HepG2 (cell line): Measurements from ENCODE around the gene FRS2. TPM values are rescaled to one million over a fixed set of nuclear protein-coding genes. Genes with fewer than 3 reads are reported as not detected.

Experiments
- ATAC-seq: fragments of 200-7000 bp; cut with Tn5 transposase; 3 replicates; pipeline ENCODE4 v1.9.1; 2020; ENCODE audit warnings: mild to moderate bottlenecking, moderate library complexity
- BruUV-seq: library from RNA; stranded (reverse); fragments of 400-500 nt; replicated peaks from 2 replicates; lab custom pipeline; 2021; lab: Mats Ljungman, UMichigan
- CTCF ChIA-PET: fragments of 300-600 bp; formaldehyde crosslinking; extraction: SDS; loops from one replicate; lab custom pipeline; 2021; ENCODE audit warnings: low total read pairs, inconsistent platforms, low intra/inter-chr PET ratio; lab: Yijun Ruan, JAX
- POLR2A ChIA-PET: fragments of 350-600 bp; sonication (Branson Sonifier 250); formaldehyde crosslinking; loops from one replicate; lab custom pipeline; 2020; ENCODE audit warnings: antibody characterized with exemption, inconsistent platforms; lab: Yijun Ruan, JAX
- DNase-seq: peaks from one replicate; pipeline ENCODE4 v3.0.0-alpha.2; 2015; ENCODE audit warnings: low spot score
- FAIRE-seq: peaks from 3 replicates; lab custom pipeline; 2011; peaks lifted over from hg19 to GRCh38; lab: Jason Lieb, UNC
- H2AFZ ChIP-seq: one replicate; pipeline ENCODE4 v1.6.1; 2011; ENCODE audit warnings: low read length, inconsistent platforms
- H3K27ac ChIP-seq: fragments of 300-600 bp; 3 replicates; pipeline ENCODE4 v1.8.0; 2011; ENCODE audit warnings: mixed run types, mild to moderate bottlenecking, mixed read lengths, low read length, inconsistent platforms; ENCODE audit not compliant: insufficient read depth; ENCODE audit errors: extremely low read length
- H3K27me3 ChIP-seq, 2 experiments: fragments of 200-600 bp in 1 of 2; 2 replicates in 1 of 2; 3 replicates in 1 of 2; pipeline versions ENCODE4 v1.6.0 to v1.8.0; 2011; ENCODE audit warnings: low read length in 2 of 2, mild to moderate bottlenecking in 2 of 2, moderate library complexity in 2 of 2, inconsistent platforms in 1 of 2; ENCODE audit not compliant: insufficient read depth in 2 of 2, control insufficient read depth in 1 of 2
- H3K36me3 ChIP-seq, 2 experiments: fragments of 200-600 bp in 1 of 2; replicated peaks in 1 of 2; 2 replicates in 1 of 2; 3 replicates in 1 of 2; pipeline versions ENCODE4 v1.5.1 to v1.8.0; 2011; ENCODE audit warnings: low read length in 2 of 2, inconsistent platforms in 1 of 2; ENCODE audit not compliant: insufficient read depth in 2 of 2, control insufficient read depth in 1 of 2
- H3K4me1 ChIP-seq: 2 replicates; pipeline ENCODE4 v1.5.1; 2012; ENCODE audit warnings: low read length, inconsistent platforms; ENCODE audit not compliant: insufficient read depth
- H3K4me2 ChIP-seq: 2 replicates; pipeline ENCODE4 v1.6.0; 2011; ENCODE audit warnings: low read depth, low read length, inconsistent platforms
- H3K4me3 ChIP-seq, 3 experiments: fragments of 200-600 bp in 1 of 3; sonication (generic), shearing (Covaris generic) in 1 of 3; replicated peaks in 1 of 3; 2 replicates each; pipeline ENCODE4 v1.5.1; 2011 to 2016; ENCODE audit warnings: low read length in 3 of 3, inconsistent platforms in 2 of 3, low read depth in 2 of 3, mild to moderate bottlenecking in 2 of 3, control low read depth in 1 of 3, mixed read lengths in 1 of 3; ENCODE audit not compliant: insufficient read depth in 1 of 3
- H3K79me2 ChIP-seq: one replicate; pipeline ENCODE4 v1.6.1; 2011; ENCODE audit warnings: low read length, inconsistent platforms; ENCODE audit not compliant: insufficient read depth
- H3K9ac ChIP-seq: 2 replicates; pipeline ENCODE4 v1.6.0; 2011; ENCODE audit warnings: mild to moderate bottlenecking, low read depth, low read length, inconsistent platforms; ENCODE audit not compliant: insufficient read depth
- H3K9me3 ChIP-seq: 2 replicates; pipeline ENCODE4 v1.5.1; 2012; ENCODE audit warnings: mild to moderate bottlenecking, low read length
- H4K20me1 ChIP-seq: 2 replicates; pipeline ENCODE4 v1.6.0; 2011; ENCODE audit warnings: inconsistent platforms, mild to moderate bottlenecking, low read length, moderate library complexity; ENCODE audit not compliant: insufficient read depth
- GATAD2A ChIP-seq: IDR thresholded peaks from 2 replicates; pipeline ENCODE4 v1.6.1; 2016
- MED8 ChIP-seq: sonication (generic); formaldehyde crosslinking; IDR thresholded peaks from 2 replicates; pipeline ENCODE4 v1.8.1; 2023; ENCODE audit warnings: mild to moderate bottlenecking, missing genetic modification reagents; ENCODE audit not compliant: insufficient replicate concordance
- RCOR2 ChIP-seq: IDR thresholded peaks from 2 replicates; pipeline ENCODE4 v1.6.1; 2016; ENCODE audit warnings: missing biosample characterization, missing genetic modification reagents
- SMC3 ChIP-seq: IDR thresholded peaks from 2 replicates; pipeline ENCODE4 v1.6.1; 2011; ENCODE audit warnings: low read length, improper control_type of control experiment
- ZFX ChIP-seq: sonication (generic); formaldehyde crosslinking; IDR thresholded peaks from 2 replicates; pipeline ENCODE4 v1.4.0; 2020; ENCODE audit warnings: mild to moderate bottlenecking, low read depth, missing genetic modification reagents, moderate library complexity
- ZNF17 ChIP-seq: sonication (generic); formaldehyde crosslinking; IDR thresholded peaks from 2 replicates; pipeline ENCODE4 v1.5.0; 2020; ENCODE audit warnings: mild to moderate bottlenecking, missing genetic modification reagents
- ZNF207 ChIP-seq: fragments of 450-650 bp; IDR thresholded peaks from 2 replicates; pipeline ENCODE4 v1.6.1; 2016; ENCODE audit warnings: antibody characterized with exemption, borderline replicate concordance
- ZNF546 ChIP-seq: sonication (generic); formaldehyde crosslinking; conservative IDR thresholded peaks from 2 replicates; pipeline ENCODE4 v1.8.1; 2023; ENCODE audit warnings: mild to moderate bottlenecking, missing genetic modification reagents
- in situ Hi-C: cut with HindIII; loops from 2 replicates; pipeline ENCODE4 v1.10.0; 2017; ENCODE audit warnings: low pct_unique_long_range_greater_than_20kb; ENCODE audit not compliant: extremely low pct_ligation_motif_present
- intact Hi-C: fragments of 100-400 bp; cut with micrococcal nuclease; formaldehyde crosslinking; loops from one replicate; pipeline ENCODE4 v1.10.0; 2022; ENCODE audit not compliant: unreplicated experiment
- polyA plus RNA-seq, 8 experiments: library from polyadenylated mRNA; depleted of rRNA in 3 of 8; stranded (reverse) in 7 of 8; unstranded in 1 of 8; fragments of >200 nt; fragmentation: Illumina TruSeq in 4 of 8; extraction: Trizol in 4 of 8; gene quantifications; 2 replicates each; pipeline versions ENCODE4 v1.2.1 to v1.2.3, GENCODE V29; 2011 to 2016; ENCODE audit warnings: low read depth in 4 of 8, missing spikeins in 1 of 8, mixed read lengths in 1 of 8; ENCODE audit not compliant: insufficient read depth in 1 of 8
- total RNA-seq, 5 experiments: library from RNA; depleted of rRNA; stranded (reverse); fragments of >200 nt; fragmentation: Illumina TruSeq; extraction: Trizol; gene quantifications; 2 replicates each; pipeline ENCODE4 v1.2.3, GENCODE V29; 2016; ENCODE audit warnings: low read depth in 1 of 5
- TF ChIP-seq, protein P1 (sequence below): sonication (generic); formaldehyde crosslinking; IDR thresholded peaks from 2 replicates; pipeline ENCODE4 v1.5.0; 2020; ENCODE audit warnings: mild to moderate bottlenecking, missing genetic modification reagents, borderline replicate concordance
- TF ChIP-seq, protein P2 (sequence below): IDR thresholded peaks from 2 replicates; pipeline ENCODE4 v1.6.1; 2016; ENCODE audit warnings: missing compliant biosample characterization, missing genetic modification reagents, borderline replicate concordance
- TF ChIP-seq, protein P3 (sequence below): sonication (generic); formaldehyde crosslinking; conservative IDR thresholded peaks from 2 replicates; pipeline ENCODE4 v1.8.0; 2022; ENCODE audit warnings: missing genetic modification reagents
- TF ChIP-seq, protein P4 (sequence below): sonication (generic); formaldehyde crosslinking; IDR thresholded peaks from 2 replicates; pipeline ENCODE4 v1.4.0; 2020; ENCODE audit warnings: missing genetic modification reagents, borderline replicate concordance
- TF ChIP-seq, protein P5 (sequence below): IDR thresholded peaks from 2 replicates; pipeline ENCODE4 v1.6.1; 2012; ENCODE audit warnings: low read length, improper control_type of control experiment

Gene FRS2
- total and polyA plus RNA-seq, 2 of the 13 experiments (the other 11 are each of a cell fraction or from before 2014, with no cell fraction given) = 8.3 to 16.8 TPM

DNA sequence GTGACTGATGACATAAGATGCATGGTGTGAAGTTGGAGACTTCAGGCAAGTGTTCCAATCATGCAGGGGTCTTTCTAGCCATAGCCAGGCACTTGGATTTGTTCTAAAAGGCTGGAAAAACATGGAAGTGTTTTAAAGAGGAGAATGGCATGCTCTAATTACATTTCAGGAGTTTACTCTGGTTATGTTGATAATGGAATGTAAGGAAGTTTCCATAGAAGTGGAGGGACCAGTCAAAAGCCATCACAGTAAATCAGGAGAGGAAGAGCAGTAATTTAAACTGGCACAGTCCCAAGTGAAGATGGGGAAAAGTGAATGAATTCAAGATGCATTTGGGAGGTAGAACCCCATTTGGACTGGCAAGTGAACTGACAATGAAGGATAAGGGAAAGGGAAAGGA lies 13.9 kb upstream of the FRS2 start:
- intact Hi-C loops = no loop called here
- CTCF ChIA-PET = no interaction called here
- Histone ChIP-seq H3K4me1 (peaks cover 10% of the 10 kb centered on the region; the same call in 1 of the 2 replicates), H3K4me2 (no peak overlapping the region), H3K36me3 (no peaks in the 10 kb centered on the region), H3K27ac (no peak overlapping the region), H4K20me1 (no peaks in the 10 kb centered on the region), H3K9ac (no peak overlapping the region), H3K9me3 (no peaks in the 10 kb centered on the region), H2AFZ (no peak overlapping the region), H3K79me2 (no peaks in the 10 kb centered on the region), H3K4me3 (no peak overlapping the region), H3K27me3 (no peaks in the 10 kb centered on the region)
- in situ Hi-C loops = no loop called here
- POLR2A ChIA-PET = no interaction called here
- no peak for FAIRE-seq
- DNase-seq = no peak
- ATAC-seq = no peak
- TF ChIP-seq, protein P1, sequence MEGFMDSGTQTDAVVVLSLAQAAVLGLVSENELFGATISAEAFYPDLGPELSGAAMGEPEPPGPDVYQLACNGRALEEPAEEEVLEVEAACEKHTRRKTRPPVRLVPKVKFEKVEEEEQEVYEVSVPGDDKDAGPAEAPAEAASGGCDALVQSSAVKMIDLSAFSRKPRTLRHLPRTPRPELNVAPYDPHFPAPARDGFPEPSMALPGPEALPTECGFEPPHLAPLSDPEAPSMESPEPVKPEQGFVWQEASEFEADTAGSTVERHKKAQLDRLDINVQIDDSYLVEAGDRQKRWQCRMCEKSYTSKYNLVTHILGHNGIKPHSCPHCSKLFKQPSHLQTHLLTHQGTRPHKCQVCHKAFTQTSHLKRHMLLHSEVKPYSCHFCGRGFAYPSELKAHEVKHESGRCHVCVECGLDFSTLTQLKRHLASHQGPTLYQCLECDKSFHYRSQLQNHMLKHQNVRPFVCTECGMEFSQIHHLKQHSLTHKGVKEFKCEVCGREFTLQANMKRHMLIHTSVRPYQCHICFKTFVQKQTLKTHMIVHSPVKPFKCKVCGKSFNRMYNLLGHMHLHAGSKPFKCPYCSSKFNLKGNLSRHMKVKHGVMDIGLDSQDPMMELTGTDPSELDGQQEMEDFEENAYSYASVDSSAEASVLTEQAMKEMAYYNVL (CRISPR knock-in tag) = no peak
- TF ChIP-seq ZNF207 (no peak), ZNF546 (no peak), ZNF17 (CRISPR knock-in tag) (no peak), GATAD2A (CRISPR knock-in tag) (no peak), SMC3 (no peak), RCOR2 (CRISPR knock-in tag) (no peak), ZFX (CRISPR knock-in tag) (no peak), MED8 (no peak)
- TF ChIP-seq, protein P2, sequence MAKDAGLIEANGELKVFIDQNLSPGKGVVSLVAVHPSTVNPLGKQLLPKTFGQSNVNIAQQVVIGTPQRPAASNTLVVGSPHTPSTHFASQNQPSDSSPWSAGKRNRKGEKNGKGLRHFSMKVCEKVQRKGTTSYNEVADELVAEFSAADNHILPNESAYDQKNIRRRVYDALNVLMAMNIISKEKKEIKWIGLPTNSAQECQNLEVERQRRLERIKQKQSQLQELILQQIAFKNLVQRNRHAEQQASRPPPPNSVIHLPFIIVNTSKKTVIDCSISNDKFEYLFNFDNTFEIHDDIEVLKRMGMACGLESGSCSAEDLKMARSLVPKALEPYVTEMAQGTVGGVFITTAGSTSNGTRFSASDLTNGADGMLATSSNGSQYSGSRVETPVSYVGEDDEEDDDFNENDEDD (CRISPR knock-in tag) = no peak
- TF ChIP-seq, protein P3, sequence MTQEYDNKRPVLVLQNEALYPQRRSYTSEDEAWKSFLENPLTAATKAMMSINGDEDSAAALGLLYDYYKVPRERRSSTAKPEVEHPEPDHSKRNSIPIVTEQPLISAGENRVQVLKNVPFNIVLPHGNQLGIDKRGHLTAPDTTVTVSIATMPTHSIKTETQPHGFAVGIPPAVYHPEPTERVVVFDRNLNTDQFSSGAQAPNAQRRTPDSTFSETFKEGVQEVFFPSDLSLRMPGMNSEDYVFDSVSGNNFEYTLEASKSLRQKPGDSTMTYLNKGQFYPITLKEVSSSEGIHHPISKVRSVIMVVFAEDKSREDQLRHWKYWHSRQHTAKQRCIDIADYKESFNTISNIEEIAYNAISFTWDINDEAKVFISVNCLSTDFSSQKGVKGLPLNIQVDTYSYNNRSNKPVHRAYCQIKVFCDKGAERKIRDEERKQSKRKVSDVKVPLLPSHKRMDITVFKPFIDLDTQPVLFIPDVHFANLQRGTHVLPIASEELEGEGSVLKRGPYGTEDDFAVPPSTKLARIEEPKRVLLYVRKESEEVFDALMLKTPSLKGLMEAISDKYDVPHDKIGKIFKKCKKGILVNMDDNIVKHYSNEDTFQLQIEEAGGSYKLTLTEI (CRISPR knock-in tag) = no peak
- TF ChIP-seq, protein P4, sequence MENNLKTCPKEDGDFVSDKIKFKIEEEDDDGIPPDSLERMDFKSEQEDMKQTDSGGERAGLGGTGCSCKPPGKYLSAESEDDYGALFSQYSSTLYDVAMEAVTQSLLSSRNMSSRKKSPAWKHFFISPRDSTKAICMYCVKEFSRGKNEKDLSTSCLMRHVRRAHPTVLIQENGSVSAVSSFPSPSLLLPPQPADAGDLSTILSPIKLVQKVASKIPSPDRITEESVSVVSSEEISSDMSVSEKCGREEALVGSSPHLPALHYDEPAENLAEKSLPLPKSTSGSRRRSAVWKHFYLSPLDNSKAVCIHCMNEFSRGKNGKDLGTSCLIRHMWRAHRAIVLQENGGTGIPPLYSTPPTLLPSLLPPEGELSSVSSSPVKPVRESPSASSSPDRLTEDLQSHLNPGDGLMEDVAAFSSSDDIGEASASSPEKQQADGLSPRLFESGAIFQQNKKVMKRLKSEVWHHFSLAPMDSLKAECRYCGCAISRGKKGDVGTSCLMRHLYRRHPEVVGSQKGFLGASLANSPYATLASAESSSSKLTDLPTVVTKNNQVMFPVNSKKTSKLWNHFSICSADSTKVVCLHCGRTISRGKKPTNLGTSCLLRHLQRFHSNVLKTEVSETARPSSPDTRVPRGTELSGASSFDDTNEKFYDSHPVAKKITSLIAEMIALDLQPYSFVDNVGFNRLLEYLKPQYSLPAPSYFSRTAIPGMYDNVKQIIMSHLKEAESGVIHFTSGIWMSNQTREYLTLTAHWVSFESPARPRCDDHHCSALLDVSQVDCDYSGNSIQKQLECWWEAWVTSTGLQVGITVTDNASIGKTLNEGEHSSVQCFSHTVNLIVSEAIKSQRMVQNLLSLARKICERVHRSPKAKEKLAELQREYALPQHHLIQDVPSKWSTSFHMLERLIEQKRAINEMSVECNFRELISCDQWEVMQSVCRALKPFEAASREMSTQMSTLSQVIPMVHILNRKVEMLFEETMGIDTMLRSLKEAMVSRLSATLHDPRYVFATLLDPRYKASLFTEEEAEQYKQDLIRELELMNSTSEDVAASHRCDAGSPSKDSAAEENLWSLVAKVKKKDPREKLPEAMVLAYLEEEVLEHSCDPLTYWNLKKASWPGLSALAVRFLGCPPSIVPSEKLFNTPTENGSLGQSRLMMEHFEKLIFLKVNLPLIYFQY (CRISPR knock-in tag) = no peak
- TF ChIP-seq, protein P5, sequence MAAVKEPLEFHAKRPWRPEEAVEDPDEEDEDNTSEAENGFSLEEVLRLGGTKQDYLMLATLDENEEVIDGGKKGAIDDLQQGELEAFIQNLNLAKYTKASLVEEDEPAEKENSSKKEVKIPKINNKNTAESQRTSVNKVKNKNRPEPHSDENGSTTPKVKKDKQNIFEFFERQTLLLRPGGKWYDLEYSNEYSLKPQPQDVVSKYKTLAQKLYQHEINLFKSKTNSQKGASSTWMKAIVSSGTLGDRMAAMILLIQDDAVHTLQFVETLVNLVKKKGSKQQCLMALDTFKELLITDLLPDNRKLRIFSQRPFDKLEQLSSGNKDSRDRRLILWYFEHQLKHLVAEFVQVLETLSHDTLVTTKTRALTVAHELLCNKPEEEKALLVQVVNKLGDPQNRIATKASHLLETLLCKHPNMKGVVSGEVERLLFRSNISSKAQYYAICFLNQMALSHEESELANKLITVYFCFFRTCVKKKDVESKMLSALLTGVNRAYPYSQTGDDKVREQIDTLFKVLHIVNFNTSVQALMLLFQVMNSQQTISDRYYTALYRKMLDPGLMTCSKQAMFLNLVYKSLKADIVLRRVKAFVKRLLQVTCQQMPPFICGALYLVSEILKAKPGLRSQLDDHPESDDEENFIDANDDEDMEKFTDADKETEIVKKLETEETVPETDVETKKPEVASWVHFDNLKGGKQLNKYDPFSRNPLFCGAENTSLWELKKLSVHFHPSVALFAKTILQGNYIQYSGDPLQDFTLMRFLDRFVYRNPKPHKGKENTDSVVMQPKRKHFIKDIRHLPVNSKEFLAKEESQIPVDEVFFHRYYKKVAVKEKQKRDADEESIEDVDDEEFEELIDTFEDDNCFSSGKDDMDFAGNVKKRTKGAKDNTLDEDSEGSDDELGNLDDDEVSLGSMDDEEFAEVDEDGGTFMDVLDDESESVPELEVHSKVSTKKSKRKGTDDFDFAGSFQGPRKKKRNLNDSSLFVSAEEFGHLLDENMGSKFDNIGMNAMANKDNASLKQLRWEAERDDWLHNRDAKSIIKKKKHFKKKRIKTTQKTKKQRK = no peak
- no TSS peak for BruUV-seq
